T-helper 2 cell treated with Interferon-gamma antibody and Interleukin-4, amounts not matched to agents 5 μg/mL and 100 μg/mL, for 36 hours (primary cell): ENCODE results near the gene SDHA.
A peak's percentile ranks its signal among the peaks of the same experiment; 100 is the strongest.
"Not testable (repeated sequence)": the region's sequence is repeated elsewhere in the genome, so short reads cannot be mapped to it uniquely, and the experiment has no call there.

ENCODE experiments used
- DNase-seq: peaks from one replicate; pipeline ENCODE4 v3.0.0; 2021; ENCODE audit warnings: low spot score
- H3K27ac Mint-ChIP-seq: one replicate; pipeline ENCODE4 v1.8.0; 2021; ENCODE audit warnings: mild to moderate bottlenecking, mixed read lengths
- H3K27me3 Mint-ChIP-seq: one replicate; pipeline ENCODE4 v1.8.0; 2021; ENCODE audit warnings: low read depth, mixed read lengths
- H3K36me3 Mint-ChIP-seq: one replicate; pipeline ENCODE4 v1.8.0; 2021; ENCODE audit warnings: low read depth, mixed read lengths
- H3K4me1 Mint-ChIP-seq: one replicate; pipeline ENCODE4 v1.8.0; 2021; ENCODE audit warnings: low read depth, mixed read lengths
- H3K4me3 Mint-ChIP-seq: one replicate; pipeline ENCODE4 v1.8.0; 2022; ENCODE audit warnings: mild to moderate bottlenecking, moderate library complexity, mixed read lengths
- H3K9me3 Mint-ChIP-seq: one replicate; pipeline ENCODE4 v1.8.0; 2021; ENCODE audit warnings: mixed read lengths

SDHA gene

GRCh38 chr5:257148-257547 lies 39.0 kb downstream of the SDHA start:
- H3K4me1 Mint-ChIP-seq = no peaks in the 10 kb centered on the region
- H3K27ac Mint-ChIP-seq = no peak overlapping the region
- peaks cover 54% of the 10 kb centered on the region for H3K36me3 Mint-ChIP-seq
- no peak overlapping the region for H3K4me3 Mint-ChIP-seq
- H3K9me3 Mint-ChIP-seq = peaks cover 5% of the 10 kb centered on the region
- no peak for DNase-seq
- H3K27me3 Mint-ChIP-seq = no peaks in the 10 kb centered on the region

GRCh38 chr5:263275-263974 lies 45.3 kb downstream of the SDHA start:
- H3K27ac Mint-ChIP-seq, H3K9me3 Mint-ChIP-seq, H3K27me3 Mint-ChIP-seq, H3K4me3 Mint-ChIP-seq, H3K4me1 Mint-ChIP-seq, DNase-seq: not testable (repeated sequence)
- peaks cover 28% of the 10 kb centered on the region for H3K36me3 Mint-ChIP-seq

GRCh38 chr5:264338-264737 lies 46.2 kb downstream of the SDHA start:
- Mint-ChIP-seq H3K4me3 (no peak overlapping the region), H3K36me3 (peaks cover 25% of the 10 kb centered on the region), H3K27ac (no peak overlapping the region), H3K9me3 (peaks cover 4% of the 10 kb centered on the region), H3K4me1 (no peaks in the 10 kb centered on the region), H3K27me3 (no peaks in the 10 kb centered on the region)
- no peak for DNase-seq

GRCh38 chr5:266311-267026 lies 48.3 kb downstream of the SDHA start:
- H3K36me3 Mint-ChIP-seq = peaks cover 25% of the 10 kb centered on the region
- not testable (repeated sequence) for H3K9me3 Mint-ChIP-seq, H3K4me1 Mint-ChIP-seq, H3K27me3 Mint-ChIP-seq, DNase-seq, H3K27ac Mint-ChIP-seq, H3K4me3 Mint-ChIP-seq

GRCh38 chr5:267716-268115 lies 49.6 kb downstream of the SDHA start:
- H3K27me3 Mint-ChIP-seq = no peaks in the 10 kb centered on the region
- no peak overlapping the region for H3K4me3 Mint-ChIP-seq
- peaks cover 13% of the 10 kb centered on the region for H3K4me1 Mint-ChIP-seq
- H3K9me3 Mint-ChIP-seq = no peaks in the 10 kb centered on the region
- no peak overlapping the region for H3K27ac Mint-ChIP-seq
- H3K36me3 Mint-ChIP-seq = peaks cover 23% of the 10 kb centered on the region
- DNase-seq = no peak

GRCh38 chr5:270340-270739 lies 52.2 kb downstream of the SDHA start:
- DNase-seq = no peak
- Mint-ChIP-seq H3K27ac (peak overlapping the region; percentile 62), H3K4me1 (peaks cover 28% of the 10 kb centered on the region), H3K36me3 (peaks cover 27% of the 10 kb centered on the region), H3K4me3 (peak overlapping the region; percentile 70), H3K9me3 (no peaks in the 10 kb centered on the region), H3K27me3 (no peaks in the 10 kb centered on the region)

- H3K27ac Mint-ChIP-seq = peak overlapping the region; percentile 83
- H3K4me3 Mint-ChIP-seq = peak overlapping the region; percentile 92
- peaks cover 28% of the 10 kb centered on the region for H3K36me3 Mint-ChIP-seq
- H3K27me3 Mint-ChIP-seq, DNase-seq, H3K9me3 Mint-ChIP-seq: not testable (repeated sequence)
- peaks cover 28% of the 10 kb centered on the region for H3K4me1 Mint-ChIP-seq
Observed at GRCh38 chr5:271828-272167, 53.7 kb downstream of the SDHA start.

- not testable (repeated sequence) for DNase-seq, H3K9me3 Mint-ChIP-seq, H3K27me3 Mint-ChIP-seq
- H3K27ac Mint-ChIP-seq = peak overlapping the region; percentile 71
- peaks cover 28% of the 10 kb centered on the region for H3K4me1 Mint-ChIP-seq
- H3K4me3 Mint-ChIP-seq = peak overlapping the region; percentile 92
- H3K36me3 Mint-ChIP-seq = peaks cover 29% of the 10 kb centered on the region
Observed at GRCh38 chr5:273091-273490, 55.0 kb downstream of the SDHA start.

- peak overlapping the region; percentile 92 for H3K4me3 Mint-ChIP-seq
- H3K27ac Mint-ChIP-seq = peak overlapping the region; percentile 71
- not testable (repeated sequence) for DNase-seq, H3K27me3 Mint-ChIP-seq, H3K9me3 Mint-ChIP-seq
- H3K36me3 Mint-ChIP-seq = peaks cover 30% of the 10 kb centered on the region
- peaks cover 28% of the 10 kb centered on the region for H3K4me1 Mint-ChIP-seq
Observed at GRCh38 chr5:273491-273890, 55.4 kb downstream of the SDHA start.

- peaks cover 29% of the 10 kb centered on the region for H3K36me3 Mint-ChIP-seq
- H3K27me3 Mint-ChIP-seq, DNase-seq, H3K9me3 Mint-ChIP-seq, H3K27ac Mint-ChIP-seq, H3K4me3 Mint-ChIP-seq: not testable (repeated sequence)
- H3K4me1 Mint-ChIP-seq = peaks cover 30% of the 10 kb centered on the region
Observed at GRCh38 chr5:274346-274745, 56.2 kb downstream of the SDHA start.

- Mint-ChIP-seq H3K27ac (no peak overlapping the region), H3K36me3 (peaks cover 32% of the 10 kb centered on the region), H3K4me3 (no peak overlapping the region)
Observed at GRCh38 chr5:278646-279045, 60.5 kb downstream of the SDHA start.

GRCh38 chr5:279051-279665 lies 61.0 kb downstream of the SDHA start:
- H3K9me3 Mint-ChIP-seq, H3K27ac Mint-ChIP-seq, H3K27me3 Mint-ChIP-seq, DNase-seq, H3K4me3 Mint-ChIP-seq: not testable (repeated sequence)
- Mint-ChIP-seq H3K4me1 (peaks cover 13% of the 10 kb centered on the region), H3K36me3 (peaks cover 32% of the 10 kb centered on the region)

More at GRCh38 chr5:278646-279045, 60.5 kb downstream of the SDHA start:
- DNase-seq = no peak
- Mint-ChIP-seq H3K9me3 (no peaks in the 10 kb centered on the region), H3K27me3 (no peaks in the 10 kb centered on the region), H3K4me1 (peaks cover 16% of the 10 kb centered on the region)

GRCh38 chr5:285991-286557 lies 68.0 kb downstream of the SDHA start:
- Mint-ChIP-seq H3K4me3 (no peak overlapping the region), H3K27ac (no peak overlapping the region), H3K27me3 (no peaks in the 10 kb centered on the region), H3K4me1 (peaks cover 11% of the 10 kb centered on the region), H3K36me3 (peaks cover 39% of the 10 kb centered on the region), H3K9me3 (no peaks in the 10 kb centered on the region)
- no peak for DNase-seq

- not testable (repeated sequence) for H3K27ac Mint-ChIP-seq, H3K27me3 Mint-ChIP-seq, H3K9me3 Mint-ChIP-seq, DNase-seq, H3K4me3 Mint-ChIP-seq
- peaks cover 37% of the 10 kb centered on the region for H3K36me3 Mint-ChIP-seq
- peaks cover 11% of the 10 kb centered on the region for H3K4me1 Mint-ChIP-seq
Observed at GRCh38 chr5:290200-290599, 72.1 kb downstream of the SDHA start.
